Brain pericyte (primary cell): ENCODE measurements around the gene MTMR3.
A peak's percentile ranks its signal among the peaks of the same experiment; 100 is the strongest.

ENCODE experiments used
- DNase-seq: peaks from one replicate; pipeline ENCODE4 v3.0.0-alpha.2; 2012; ENCODE audit warnings: low read depth, low spot score

The MTMR3 gene

GRCh38 chr22:29867851-29868250 is 15.1 kb upstream of the MTMR3 start:
- no peak for DNase-seq

GRCh38 chr22:29870574-29870973 is 12.4 kb upstream of the MTMR3 start:
- DNase-seq = no peak

GRCh38 chr22:29871684-29872083 is 11.3 kb upstream of the MTMR3 start:
- no peak for DNase-seq

- DNase-seq = no peak
Observed at GRCh38 chr22:29872144-29872893, 10.7 kb upstream of the MTMR3 start.

- no peak for DNase-seq
Observed at GRCh38 chr22:29872989-29873388, 10.0 kb upstream of the MTMR3 start.

- DNase-seq = no peak
Observed at GRCh38 chr22:29873943-29874342, 9.0 kb upstream of the MTMR3 start.

- no peak for DNase-seq
Observed at GRCh38 chr22:29877620-29878019, 5.4 kb upstream of the MTMR3 start.

- no peak for DNase-seq
Observed at GRCh38 chr22:29879753-29880152, 3.2 kb upstream of the MTMR3 start.

GRCh38 chr22:29882716-29883044 is 294 bp upstream of the MTMR3 start:
- no peak for DNase-seq

- no peak for DNase-seq
Observed at GRCh38 chr22:29883775-29884097, 762 bp downstream of the MTMR3 start.

GRCh38 chr22:29885610-29886009 is 2.6 kb downstream of the MTMR3 start:
- no peak for DNase-seq

GRCh38 chr22:29886596-29886995 is 3.6 kb downstream of the MTMR3 start:
- no peak for DNase-seq

GRCh38 chr22:29887358-29887757 is 4.4 kb downstream of the MTMR3 start:
- DNase-seq = no peak

- DNase-seq = no peak
Observed at GRCh38 chr22:29890760-29891159, 7.8 kb downstream of the MTMR3 start.

- DNase-seq = no peak
Observed at GRCh38 chr22:29892315-29893156, 9.6 kb downstream of the MTMR3 start.

- DNase-seq = no peak
Observed at GRCh38 chr22:29901354-29901753, 18.4 kb downstream of the MTMR3 start.

GRCh38 chr22:29903371-29903770 is 20.4 kb downstream of the MTMR3 start:
- DNase-seq = no peak

GRCh38 chr22:29904020-29904419 is 21.0 kb downstream of the MTMR3 start:
- no peak for DNase-seq

GRCh38 chr22:29907753-29908515 is 25.0 kb downstream of the MTMR3 start:
- peak; percentile 77 for DNase-seq

- no peak for DNase-seq
Observed at GRCh38 chr22:29912141-29912540, 29.2 kb downstream of the MTMR3 start.

GRCh38 chr22:29912605-29913398 is 29.8 kb downstream of the MTMR3 start:
- no peak for DNase-seq

- DNase-seq = no peak
Observed at GRCh38 chr22:29914165-29914564, 31.2 kb downstream of the MTMR3 start.
